Left colon (tissue), 2 donors: ENCODE measurements around the gene TTN. TPM values are rescaled to one million over a fixed set of nuclear protein-coding genes. Genes with fewer than 3 reads are reported as not detected.

Experiments
- ATAC-seq: fragments of 200-7000 bp; cut with Tn5 transposase; one replicate; pipeline ENCODE4 v1.9.1; 2020; ENCODE audit warnings: mild to moderate bottlenecking, moderate library complexity
- DNase-seq, 2 donors: peaks; one replicate each; pipeline ENCODE4 v3.0.0-alpha.2; 2020
- intact Hi-C, 2 donors: fragments of 100-400 bp; cut with DNase I in 1 of 2; cut with micrococcal nuclease in 1 of 2; formaldehyde crosslinking; loops; one replicate each; pipeline versions ENCODE4 v1.11.2 to v1.14.0; 2022; cut with DNase I, micrococcal nuclease
- total RNA-seq, 2 donors: library from RNA; stranded (reverse); fragmentation: NEBNext Ultra II Directional; extraction: Animal tissue kit (Norgen Biotek cat#: 25700); gene quantifications; one replicate each; pipeline ENCODE4 v1.2.1, GENCODE V29; 2021
- donor health status: DM: no; HTN: no; CAD: no.
- donor health status: DM: yes; HTN: yes; CAD: no.

The TTN gene
- total RNA-seq, 2 donors from 2014 or later, result 1.7 to 3.4 TPM

- intact Hi-C loops, result no loop called here
- DNase-seq, result no peak
- ATAC-seq, result no peak
Observed at GRCh38 chr2:178819992-178820391, 12.8 kb upstream of the TTN start.

GRCh38 chr2:178819147-178819875 is 12.1 kb upstream of the TTN start:
- ATAC-seq (no peak), DNase-seq (no peak)
- intact Hi-C loops, result no loop called here

GRCh38 chr2:178811901-178812300 is 4.7 kb upstream of the TTN start:
- intact Hi-C loops, result no loop called here
- no peak for DNase-seq
- no peak for ATAC-seq

GRCh38 chr2:178811045-178811444 is 3.8 kb upstream of the TTN start:
- intact Hi-C loops, result no loop called here
- DNase-seq (no peak), ATAC-seq (no peak)

- intact Hi-C loops, result no loop called here
- DNase-seq (no peak), ATAC-seq (no peak)
Observed at GRCh38 chr2:178810422-178810821, 3.2 kb upstream of the TTN start.

GRCh38 chr2:178806543-178806942 is 680 bp downstream of the TTN start:
- ATAC-seq, result no peak
- intact Hi-C loops, result loop anchor here in 1 of 2 donors (10.0 kb wide), 1 partner anchor 108 kb away; no protein-coding TSS in a partner anchor
- DNase-seq, result no peak

- DNase-seq, result no peak
- intact Hi-C loops, result loop anchor here in 1 of 2 donors (10.0 kb wide), 1 partner anchor 109 kb away; no protein-coding TSS in a partner anchor
- ATAC-seq, result no peak
Observed at GRCh38 chr2:178805457-178805856, 1.8 kb downstream of the TTN start.

GRCh38 chr2:178804791-178805190 is 2.4 kb downstream of the TTN start:
- intact Hi-C loops, result loop anchor here in 1 of 2 donors (10.0 kb wide), 1 partner anchor 110 kb away; no protein-coding TSS in a partner anchor
- no peak for ATAC-seq
- no peak for DNase-seq

- no peak for DNase-seq
- no peak for ATAC-seq
- intact Hi-C loops, result loop anchor here in 1 of 2 donors (10.0 kb wide), 1 partner anchor 114 kb away; no protein-coding TSS in a partner anchor
Observed at GRCh38 chr2:178800510-178800909, 6.7 kb downstream of the TTN start.

- intact Hi-C loops, result loop anchor here in 1 of 2 donors (5.0 kb wide), 1 partner anchor 113 kb away; no protein-coding TSS in a partner anchor
- ATAC-seq (no peak), DNase-seq (no peak)
Observed at GRCh38 chr2:178799305-178799704, 7.9 kb downstream of the TTN start.

GRCh38 chr2:178796079-178796677 is 11.0 kb downstream of the TTN start:
- intact Hi-C loops, result loop anchor here in 1 of 2 donors (5.0 kb wide), 1 partner anchor 116 kb away; no protein-coding TSS in a partner anchor
- no peak for ATAC-seq
- DNase-seq, result no peak

- ATAC-seq, result no peak
- intact Hi-C loops, result no loop called here
- DNase-seq, result no peak
Observed at GRCh38 chr2:178787934-178788333, 19.3 kb downstream of the TTN start.

- DNase-seq (no peak), ATAC-seq (no peak)
- intact Hi-C loops, result no loop called here
Observed at GRCh38 chr2:178787155-178787554, 20.1 kb downstream of the TTN start.

- intact Hi-C loops, result no loop called here
- ATAC-seq (no peak), DNase-seq (no peak)
Observed at GRCh38 chr2:178783889-178784288, 23.3 kb downstream of the TTN start.

GRCh38 chr2:178782236-178782635 is 25.0 kb downstream of the TTN start:
- no peak for ATAC-seq
- no peak for DNase-seq
- intact Hi-C loops, result no loop called here

GRCh38 chr2:178777577-178777976 is 29.6 kb downstream of the TTN start:
- no peak for DNase-seq
- intact Hi-C loops, result no loop called here
- ATAC-seq, result no peak

- DNase-seq (no peak), ATAC-seq (no peak)
- intact Hi-C loops, result no loop called here
Observed at GRCh38 chr2:178776751-178777150, 30.5 kb downstream of the TTN start.

GRCh38 chr2:178775975-178776374 is 31.2 kb downstream of the TTN start:
- no peak for ATAC-seq
- intact Hi-C loops, result no loop called here
- DNase-seq, result no peak

GRCh38 chr2:178770518-178770917 is 36.7 kb downstream of the TTN start:
- no peak for ATAC-seq
- DNase-seq, result no peak
- intact Hi-C loops, result no loop called here
